ENCODE data around the gene NFIB.

- TF ChIP-seq MAX (IDR thresholded peaks at IDR 0.05) = no peak
- no peak for TF ChIP-seq MAFK (IDR thresholded peaks at IDR 0.05; ENCODE audit: partially characterized antibody)
- TF ChIP-seq CTCF (IDR thresholded peaks at IDR 0.05) = no peak
Measured at GRCh38 chr9:14336244-14336643, 22.3 kb upstream of the NFIB start.

Data from A549 (cell line).